Neural progenitor cell (in vitro differentiated cells): ENCODE results near the gene BCL7C. TPM values are rescaled to one million over a fixed set of nuclear protein-coding genes. Genes with fewer than 3 reads are reported as not detected.

ENCODE experiments used
- DNase-seq: peaks from one replicate; pipeline ENCODE4 v3.0.0-alpha.2; 2016; ENCODE audit warnings: low spot score
- H2AFZ ChIP-seq: fragments of 200-600 bp; sonication (generic); replicated peaks from 2 replicates; pipeline ENCODE4 v1.6.1; 2016; ENCODE audit warnings: antibody characterized with exemption
- H3F3A ChIP-seq: fragments of 200-600 bp; sonication (generic); 2 replicates; pipeline ENCODE4 v1.6.1; 2016; ENCODE audit warnings: antibody characterized with exemption, low read depth
- H3K27ac ChIP-seq: fragments of 200-600 bp; sonication (generic); 2 replicates; pipeline ENCODE4 v1.5.1; 2016; ENCODE audit warnings: mild to moderate bottlenecking
- H3K27me3 ChIP-seq: fragments of 200-600 bp; sonication (generic); 2 replicates; pipeline ENCODE4 v1.6.1; 2016; ENCODE audit warnings: mild to moderate bottlenecking, moderate library complexity
- H3K36me3 ChIP-seq: fragments of 200-600 bp; sonication (generic); 2 replicates; pipeline ENCODE4 v1.5.1; 2016
- H3K4me1 ChIP-seq: fragments of 200-600 bp; sonication (generic); 2 replicates; pipeline ENCODE4 v1.6.1; 2016; ENCODE audit warnings: mixed run types
- H3K4me2 ChIP-seq: fragments of 200-600 bp; sonication (generic); 2 replicates; pipeline ENCODE4 v1.6.1; 2016
- H3K4me3 ChIP-seq: fragments of 200-600 bp; sonication (generic); 2 replicates; pipeline ENCODE4 v1.5.1; 2016
- H3K79me2 ChIP-seq: fragments of 200-600 bp; sonication (generic); 2 replicates; pipeline ENCODE4 v1.6.1; 2016; ENCODE audit warnings: low read depth
- H3K9ac ChIP-seq: fragments of 200-600 bp; sonication (generic); 2 replicates; pipeline ENCODE4 v1.6.1; 2016
- H3K9me3 ChIP-seq: fragments of 200-600 bp; sonication (generic); 2 replicates; pipeline ENCODE4 v1.5.1; 2016; ENCODE audit warnings: low read depth
- H4K20me1 ChIP-seq: fragments of 200-600 bp; sonication (generic); 2 replicates; pipeline ENCODE4 v1.6.1; 2016; ENCODE audit warnings: low read depth
- H3K27ac Mint-ChIP-seq: 3 replicates; pipeline ENCODE4 v1.8.0; 2021; ENCODE audit warnings: mixed read lengths
- H3K27me3 Mint-ChIP-seq: 2 replicates; pipeline ENCODE4 v1.8.0; 2022; ENCODE audit warnings: low read depth, mild to moderate bottlenecking, inconsistent platforms, moderate library complexity, mixed read lengths; ENCODE audit not compliant: insufficient read depth
- H3K36me3 Mint-ChIP-seq: 3 replicates; pipeline ENCODE4 v1.8.0; 2021; ENCODE audit warnings: mixed read lengths
- H3K4me1 Mint-ChIP-seq: 3 replicates; pipeline ENCODE4 v1.8.0; 2021; ENCODE audit warnings: mixed read lengths
- H3K4me3 Mint-ChIP-seq: 3 replicates; pipeline ENCODE4 v1.8.0; 2021; ENCODE audit warnings: mild to moderate bottlenecking, moderate library complexity, mixed read lengths
- H3K9me3 Mint-ChIP-seq: 3 replicates; pipeline ENCODE4 v1.8.0; 2020; ENCODE audit warnings: mixed read lengths
- EZH2 ChIP-seq: fragments of 200-600 bp; sonication (generic); IDR thresholded peaks from 2 replicates; pipeline ENCODE4 v1.6.1; 2017; ENCODE audit warnings: antibody characterized with exemption, mild to moderate bottlenecking, moderate library complexity
- EZH2phosphoT487 ChIP-seq: fragments of 200-600 bp; sonication (generic); IDR thresholded peaks from 2 replicates; pipeline ENCODE4 v1.6.1; 2017; ENCODE audit warnings: antibody characterized with exemption
- total RNA-seq: library from RNA; depleted of rRNA; stranded (reverse); fragments of >200 nt; gene quantifications from 2 replicates; pipeline ENCODE4 v1.2.3, GENCODE V29; 2015; ENCODE audit warnings: low replicate concordance
- TF ChIP-seq, protein P1 (sequence below): fragments of 200-600 bp; sonication (generic); IDR thresholded peaks from 2 replicates; pipeline ENCODE4 v1.5.1; 2017; ENCODE audit warnings: antibody characterized with exemption, mild to moderate bottlenecking

The BCL7C gene
- total RNA-seq, 1 donor from 2014 or later: 18.3 TPM

DNA sequence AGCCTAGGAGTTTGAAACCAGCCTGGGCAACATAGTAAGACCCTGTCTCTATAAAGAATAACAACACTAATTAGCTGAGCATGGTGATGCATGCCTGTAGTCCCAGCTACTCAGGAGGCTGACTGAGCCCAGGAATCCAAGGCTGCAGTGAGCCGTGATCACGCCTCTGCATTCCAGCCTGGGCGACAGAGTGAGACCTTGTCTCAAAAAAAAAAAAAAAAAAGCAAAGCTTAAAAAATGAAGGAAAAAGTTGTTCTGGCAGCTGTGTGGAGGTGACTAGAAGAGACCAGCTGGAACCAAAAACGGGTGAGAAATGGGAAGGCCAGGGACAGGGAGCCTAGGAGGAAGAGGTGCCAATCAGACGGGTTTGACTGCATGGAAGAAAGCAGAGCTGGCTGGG, 4.2 kb downstream of the BCL7C start:
- H4K20me1 ChIP-seq: peaks cover 2% of the 10 kb centered on the region
- peaks cover 6% of the 10 kb centered on the region for H3K27me3 ChIP-seq
- H3K27ac Mint-ChIP-seq: no peak overlapping the region
- H3K27ac ChIP-seq: no peak overlapping the region
- H3K9me3 Mint-ChIP-seq: no peaks in the 10 kb centered on the region
- H3K79me2 ChIP-seq: peaks cover 8% of the 10 kb centered on the region
- H3K4me1 Mint-ChIP-seq: peaks cover 15% of the 10 kb centered on the region
- H3K4me3 Mint-ChIP-seq: peak overlapping the region; percentile 46
- no peaks in the 10 kb centered on the region for H3K36me3 ChIP-seq
- H3K27me3 Mint-ChIP-seq: peaks cover 6% of the 10 kb centered on the region
- no peak for DNase-seq
- H3K4me1 ChIP-seq: peaks cover 7% of the 10 kb centered on the region
- TF ChIP-seq, protein P1, sequence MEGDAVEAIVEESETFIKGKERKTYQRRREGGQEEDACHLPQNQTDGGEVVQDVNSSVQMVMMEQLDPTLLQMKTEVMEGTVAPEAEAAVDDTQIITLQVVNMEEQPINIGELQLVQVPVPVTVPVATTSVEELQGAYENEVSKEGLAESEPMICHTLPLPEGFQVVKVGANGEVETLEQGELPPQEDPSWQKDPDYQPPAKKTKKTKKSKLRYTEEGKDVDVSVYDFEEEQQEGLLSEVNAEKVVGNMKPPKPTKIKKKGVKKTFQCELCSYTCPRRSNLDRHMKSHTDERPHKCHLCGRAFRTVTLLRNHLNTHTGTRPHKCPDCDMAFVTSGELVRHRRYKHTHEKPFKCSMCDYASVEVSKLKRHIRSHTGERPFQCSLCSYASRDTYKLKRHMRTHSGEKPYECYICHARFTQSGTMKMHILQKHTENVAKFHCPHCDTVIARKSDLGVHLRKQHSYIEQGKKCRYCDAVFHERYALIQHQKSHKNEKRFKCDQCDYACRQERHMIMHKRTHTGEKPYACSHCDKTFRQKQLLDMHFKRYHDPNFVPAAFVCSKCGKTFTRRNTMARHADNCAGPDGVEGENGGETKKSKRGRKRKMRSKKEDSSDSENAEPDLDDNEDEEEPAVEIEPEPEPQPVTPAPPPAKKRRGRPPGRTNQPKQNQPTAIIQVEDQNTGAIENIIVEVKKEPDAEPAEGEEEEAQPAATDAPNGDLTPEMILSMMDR: no peak
- no peak for TF ChIP-seq EZH2
- no peak for TF ChIP-seq EZH2phosphoT487
- no peak overlapping the region for H3K4me2 ChIP-seq
- H3F3A ChIP-seq: peaks cover 16% of the 10 kb centered on the region
- no peak overlapping the region for H2AFZ ChIP-seq
- H3K9me3 ChIP-seq: no peaks in the 10 kb centered on the region
- H3K9ac ChIP-seq: no peak overlapping the region
- peaks cover 18% of the 10 kb centered on the region for H3K36me3 Mint-ChIP-seq
- H3K4me3 ChIP-seq: no peak overlapping the region

DNA sequence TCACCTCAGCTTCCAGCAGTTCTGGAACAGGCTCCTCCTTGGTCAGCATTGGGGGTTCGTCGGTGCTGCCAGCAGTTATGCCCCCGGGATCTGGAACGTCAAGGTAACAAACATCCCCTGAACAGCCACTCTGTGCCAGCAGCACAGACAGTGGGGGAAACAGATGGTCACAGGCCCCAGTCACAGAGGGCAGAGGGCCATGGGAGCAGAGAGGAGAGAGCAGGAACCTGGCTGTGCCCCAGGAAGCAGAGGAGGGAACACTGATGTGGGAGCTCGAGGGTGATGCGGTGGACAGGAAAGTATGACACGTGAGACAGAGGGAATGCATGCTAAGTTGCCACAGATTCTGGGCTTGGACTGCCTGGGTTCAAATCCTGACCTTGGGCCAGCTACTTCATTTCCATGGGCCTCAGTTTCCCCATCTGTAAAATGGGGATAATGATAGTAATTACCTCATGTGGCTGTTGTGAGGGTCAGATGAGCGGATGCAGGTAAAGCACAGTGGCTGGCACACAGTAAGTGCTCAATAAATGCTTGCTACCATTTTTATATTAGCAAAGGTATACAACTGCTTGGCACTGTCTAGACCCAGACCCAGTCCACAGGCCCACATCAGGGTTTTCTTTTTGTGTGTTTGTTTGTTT, 4.9 kb downstream of the BCL7C start:
- Histone ChIP-seq H3F3A (peaks cover 10% of the 10 kb centered on the region), H3K9me3 (no peaks in the 10 kb centered on the region), H3K27ac (no peak overlapping the region), H3K4me3 (no peak overlapping the region), H3K4me2 (no peak overlapping the region), H3K9ac (no peak overlapping the region), H2AFZ (no peak overlapping the region), H3K4me1 (peaks cover 7% of the 10 kb centered on the region), H3K27me3 (no peaks in the 10 kb centered on the region), H3K79me2 (peaks cover 8% of the 10 kb centered on the region), H4K20me1 (peaks cover 2% of the 10 kb centered on the region), H3K36me3 (no peaks in the 10 kb centered on the region)
- Mint-ChIP-seq H3K27me3 (peaks cover 3% of the 10 kb centered on the region), H3K27ac (peak overlapping the region; percentile 17), H3K4me1 (peaks cover 9% of the 10 kb centered on the region), H3K36me3 (peaks cover 19% of the 10 kb centered on the region), H3K9me3 (no peaks in the 10 kb centered on the region), H3K4me3 (peak overlapping the region; percentile 41)
- TF ChIP-seq, protein P1: no peak
- TF ChIP-seq EZH2phosphoT487 (no peak), EZH2 (no peak)
- no peak for DNase-seq

DNA sequence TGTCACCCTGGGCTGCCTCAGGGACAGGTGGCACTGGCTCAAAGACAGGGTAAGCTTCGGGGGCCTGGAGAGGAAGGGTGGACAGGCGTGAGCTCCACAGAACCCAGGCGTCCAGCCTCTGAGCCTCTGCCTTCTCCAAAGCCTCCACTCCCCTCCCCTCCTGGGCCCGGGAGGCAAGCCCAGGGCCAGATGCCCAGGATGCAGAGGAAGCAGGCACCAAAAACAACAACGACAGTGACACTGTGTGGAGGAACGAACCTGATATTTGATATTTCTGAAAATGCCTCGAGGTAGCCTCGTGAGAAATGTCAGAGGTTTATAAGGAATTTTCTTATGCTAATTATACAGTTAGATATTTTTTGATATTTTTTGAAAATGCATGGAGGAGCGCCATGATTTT, 6.0 kb downstream of the BCL7C start:
- H3K4me2 ChIP-seq: no peak overlapping the region
- no peaks in the 10 kb centered on the region for H3K9me3 ChIP-seq
- H3K79me2 ChIP-seq: peaks cover 3% of the 10 kb centered on the region
- no peak overlapping the region for H3K27ac Mint-ChIP-seq
- no peaks in the 10 kb centered on the region for H3K9me3 Mint-ChIP-seq
- no peaks in the 10 kb centered on the region for H3K27me3 ChIP-seq
- peaks cover 4% of the 10 kb centered on the region for H3K27me3 Mint-ChIP-seq
- no peak overlapping the region for H3K4me3 ChIP-seq
- H3F3A ChIP-seq: peaks cover 2% of the 10 kb centered on the region
- H2AFZ ChIP-seq: no peak overlapping the region
- no peak for DNase-seq
- H3K36me3 Mint-ChIP-seq: peaks cover 20% of the 10 kb centered on the region
- H3K36me3 ChIP-seq: no peaks in the 10 kb centered on the region
- no peak overlapping the region for H3K4me3 Mint-ChIP-seq
- TF ChIP-seq EZH2phosphoT487 (no peak), EZH2 (no peak)
- TF ChIP-seq, protein P1: no peak
- H3K4me1 Mint-ChIP-seq: peaks cover 7% of the 10 kb centered on the region
- H3K4me1 ChIP-seq: peaks cover 2% of the 10 kb centered on the region
- no peak overlapping the region for H3K27ac ChIP-seq
- no peak overlapping the region for H3K9ac ChIP-seq
- peaks cover 2% of the 10 kb centered on the region for H4K20me1 ChIP-seq
